DOHH2 (cell line): Measurements from ENCODE around the gene NOP16.

Source experiments
- EZH2phosphoT487 ChIP-seq: fragments of 200-600 bp; sonication (generic); IDR thresholded peaks from 2 replicates; pipeline ENCODE4 v1.6.1; 2017; ENCODE audit warnings: borderline replicate concordance, mild to moderate bottlenecking, antibody characterized with exemption, low read length, moderate library complexity, mixed read lengths
- TF ChIP-seq, protein P1 (sequence below): fragments of 200-600 bp; sonication (generic); IDR thresholded peaks from one replicate; pipeline ENCODE4 v1.5.1; 2014; ENCODE audit warnings: antibody characterized with exemption, mild to moderate bottlenecking, low read depth, low read length; ENCODE audit not compliant: poor library complexity, severe bottlenecking

DNA sequence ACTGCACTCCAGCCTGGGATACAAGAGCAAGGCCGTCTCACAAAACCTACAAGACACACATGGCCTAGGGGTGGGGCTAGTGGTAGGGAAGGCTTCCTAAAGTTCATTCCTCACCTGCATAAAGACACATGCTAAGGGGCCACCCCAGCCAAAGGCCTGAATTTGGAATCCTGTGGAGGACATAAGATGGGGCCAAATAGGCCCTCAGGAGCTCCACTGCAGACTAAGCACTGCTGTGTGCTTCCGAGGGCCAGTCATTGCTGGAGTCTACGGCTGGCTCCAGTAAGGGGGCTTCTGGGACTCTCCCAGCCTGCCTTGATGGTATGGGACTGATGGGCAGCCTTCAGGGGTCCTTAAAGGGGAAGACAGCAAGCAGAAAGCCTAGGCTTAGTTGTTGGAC, 5.7 kb downstream of the NOP16 start:
- TF ChIP-seq, protein P1, sequence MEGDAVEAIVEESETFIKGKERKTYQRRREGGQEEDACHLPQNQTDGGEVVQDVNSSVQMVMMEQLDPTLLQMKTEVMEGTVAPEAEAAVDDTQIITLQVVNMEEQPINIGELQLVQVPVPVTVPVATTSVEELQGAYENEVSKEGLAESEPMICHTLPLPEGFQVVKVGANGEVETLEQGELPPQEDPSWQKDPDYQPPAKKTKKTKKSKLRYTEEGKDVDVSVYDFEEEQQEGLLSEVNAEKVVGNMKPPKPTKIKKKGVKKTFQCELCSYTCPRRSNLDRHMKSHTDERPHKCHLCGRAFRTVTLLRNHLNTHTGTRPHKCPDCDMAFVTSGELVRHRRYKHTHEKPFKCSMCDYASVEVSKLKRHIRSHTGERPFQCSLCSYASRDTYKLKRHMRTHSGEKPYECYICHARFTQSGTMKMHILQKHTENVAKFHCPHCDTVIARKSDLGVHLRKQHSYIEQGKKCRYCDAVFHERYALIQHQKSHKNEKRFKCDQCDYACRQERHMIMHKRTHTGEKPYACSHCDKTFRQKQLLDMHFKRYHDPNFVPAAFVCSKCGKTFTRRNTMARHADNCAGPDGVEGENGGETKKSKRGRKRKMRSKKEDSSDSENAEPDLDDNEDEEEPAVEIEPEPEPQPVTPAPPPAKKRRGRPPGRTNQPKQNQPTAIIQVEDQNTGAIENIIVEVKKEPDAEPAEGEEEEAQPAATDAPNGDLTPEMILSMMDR, result no peak
- TF ChIP-seq EZH2phosphoT487, result no peak
